Caco-2 (cell line): ENCODE measurements around the gene MYORG. TPM values are rescaled to one million over a fixed set of nuclear protein-coding genes. Genes with fewer than 3 reads are reported as not detected.

ENCODE experiments used
- BruUV-seq: library from RNA; stranded (reverse); fragments of 400-500 nt; replicated peaks from 2 replicates; lab custom pipeline; 2021; lab: Mats Ljungman, UMichigan
- CTCF ChIA-PET: fragments of 300-600 bp; sonication (Branson Sonifier 250); formaldehyde crosslinking; loops from one replicate; lab custom pipeline; 2022; ENCODE audit warnings: antibody characterized with exemption; lab: Charles Lee
- POLR2A ChIA-PET: fragments of 300-600 bp; sonication (Branson Sonifier 250); formaldehyde crosslinking; loops from one replicate; lab custom pipeline; 2022; ENCODE audit warnings: antibody characterized with exemption; lab: Charles Lee
- DNase-seq, 2 experiments: peaks; one replicate each; pipeline versions ENCODE4 v3.0.0 to v3.0.0-alpha.2; 2020 to 2022
- H3K27me3 ChIP-seq: replicated peaks from 2 replicates; pipeline ENCODE4 v1.6.0; 2011; ENCODE audit warnings: low read length; ENCODE audit not compliant: control insufficient read depth, insufficient read depth
- H3K36me3 ChIP-seq: 2 replicates; pipeline ENCODE4 v1.5.1; 2011; ENCODE audit warnings: low read length; ENCODE audit not compliant: control insufficient read depth, insufficient read depth
- H3K4me1 ChIP-seq: fragments of 250-450 bp; sonication (Bioruptor Pico); 2 replicates; pipeline ENCODE4 v1.5.1; 2020; ENCODE audit warnings: mild to moderate bottlenecking
- H3K4me3 ChIP-seq: 2 replicates; pipeline ENCODE4 v1.5.1; 2011; ENCODE audit warnings: low read depth, mild to moderate bottlenecking, control low read depth, low read length
- H3K9me3 ChIP-seq: fragments of 250-450 bp; sonication (Bioruptor Pico); 2 replicates; pipeline ENCODE4 v1.5.1; 2020; ENCODE audit warnings: mild to moderate bottlenecking, moderate library complexity
- H3K27ac Mint-ChIP-seq: one replicate; pipeline ENCODE4 v1.8.0; 2022; ENCODE audit warnings: mixed read lengths; ENCODE audit not compliant: unreplicated experiment
- H3K27me3 Mint-ChIP-seq: one replicate; pipeline ENCODE4 v1.8.0; 2022; ENCODE audit warnings: mixed read lengths; ENCODE audit not compliant: insufficient read depth, unreplicated experiment
- H3K36me3 Mint-ChIP-seq: one replicate; pipeline ENCODE4 v1.8.0; 2022; ENCODE audit warnings: mild to moderate bottlenecking, mixed read lengths; ENCODE audit not compliant: insufficient read depth, unreplicated experiment
- H3K4me1 Mint-ChIP-seq: one replicate; pipeline ENCODE4 v1.8.0; 2022; ENCODE audit warnings: low read depth, mixed read lengths; ENCODE audit not compliant: unreplicated experiment
- H3K4me3 Mint-ChIP-seq: one replicate; pipeline ENCODE4 v1.8.0; 2022; ENCODE audit warnings: mild to moderate bottlenecking, moderate library complexity, mixed read lengths; ENCODE audit not compliant: unreplicated experiment
- H3K9me3 Mint-ChIP-seq: one replicate; pipeline ENCODE4 v1.8.0; 2022; ENCODE audit warnings: mixed read lengths; ENCODE audit not compliant: unreplicated experiment
- CTCF ChIP-seq, 2 experiments: fragments of 200-600 bp in 1 of 2; IDR thresholded peaks; 1 replicate in 1 of 2; 2 replicates in 1 of 2; pipeline versions ENCODE4 v1.5.1 to v1.8.0; 2011 to 2022; ENCODE audit warnings: antibody characterized with exemption in 1 of 2, control low read depth in 1 of 2, inconsistent platforms in 1 of 2, low read depth in 1 of 2, low read length in 1 of 2, mild to moderate bottlenecking in 1 of 2, moderate library complexity in 1 of 2; ENCODE audit not compliant: insufficient read depth in 1 of 2, severe bottlenecking in 1 of 2, unreplicated experiment in 1 of 2
- intact Hi-C: fragments of 100-400 bp; cut with micrococcal nuclease; formaldehyde crosslinking; loops from one replicate; pipeline ENCODE4 v1.10.0; 2022; ENCODE audit not compliant: unreplicated experiment
- total RNA-seq: library from RNA; stranded (reverse); gene quantifications from 2 replicates; pipeline ENCODE4 v1.2.3, GENCODE V29; 2022

MYORG gene
- total RNA-seq, 1 experiment from 2014 or later = 37.3 TPM

- Mint-ChIP-seq H3K4me3 (no peak overlapping the region), H3K9me3 (no peaks in the 10 kb centered on the region), H3K36me3 (peaks cover 5% of the 10 kb centered on the region), H3K4me1 (no peaks in the 10 kb centered on the region), H3K27ac (no peak overlapping the region), H3K27me3 (no peaks in the 10 kb centered on the region)
- ChIA-PET POLR2A (no interaction called here), CTCF (interaction anchor here (0.6 kb wide), 1 partner anchor 134 kb away, joined by 5 read pairs; no protein-coding TSS in a partner anchor)
- no peaks in the 10 kb centered on the region for H3K36me3 ChIP-seq
- no peak for TF ChIP-seq CTCF (IDR thresholded peaks at IDR 0.05; ENCODE audit: insufficient read depth in 1 of 2, low read depth in 1 of 2, low read length in 1 of 2, severe bottlenecking in 1 of 2, unreplicated experiment in 1 of 2)
- H3K4me3 ChIP-seq = no peak overlapping the region
- no peak for DNase-seq
- no TSS peak for BruUV-seq
- intact Hi-C loops = no loop called here
- no peaks in the 10 kb centered on the region for H3K27me3 ChIP-seq
- H3K9me3 ChIP-seq = no peaks in the 10 kb centered on the region
- H3K4me1 ChIP-seq = no peaks in the 10 kb centered on the region
Measured at GRCh38 chr9:34409154-34409553, 32.5 kb upstream of the MYORG start.

- Histone ChIP-seq H3K4me3 (no peak overlapping the region), H3K9me3 (no peaks in the 10 kb centered on the region), H3K36me3 (no peaks in the 10 kb centered on the region), H3K27me3 (no peaks in the 10 kb centered on the region), H3K4me1 (no peaks in the 10 kb centered on the region)
- no TSS peak for BruUV-seq
- ChIA-PET POLR2A (no interaction called here), CTCF (no interaction called here)
- no peak for TF ChIP-seq CTCF (IDR thresholded peaks at IDR 0.05; ENCODE audit: insufficient read depth in 1 of 2, low read depth in 1 of 2, low read length in 1 of 2, severe bottlenecking in 1 of 2, unreplicated experiment in 1 of 2)
- DNase-seq = no peak
- Mint-ChIP-seq H3K27me3 (no peaks in the 10 kb centered on the region), H3K27ac (no peak overlapping the region), H3K4me1 (no peaks in the 10 kb centered on the region), H3K9me3 (no peaks in the 10 kb centered on the region), H3K36me3 (peaks cover 9% of the 10 kb centered on the region), H3K4me3 (no peak overlapping the region)
- intact Hi-C loops = no loop called here
Measured at GRCh38 chr9:34408173-34408572, 31.5 kb upstream of the MYORG start.

- CTCF ChIA-PET = no interaction called here
- Mint-ChIP-seq H3K27ac (no peak overlapping the region), H3K27me3 (no peaks in the 10 kb centered on the region), H3K4me3 (no peak overlapping the region), H3K36me3 (peaks cover 12% of the 10 kb centered on the region), H3K9me3 (no peaks in the 10 kb centered on the region), H3K4me1 (no peaks in the 10 kb centered on the region)
- no TSS peak for BruUV-seq
- TF ChIP-seq CTCF (IDR thresholded peaks at IDR 0.05; ENCODE audit: insufficient read depth in 1 of 2, low read depth in 1 of 2, low read length in 1 of 2, severe bottlenecking in 1 of 2, unreplicated experiment in 1 of 2) = no peak
- intact Hi-C loops = no loop called here
- H3K4me3 ChIP-seq = no peak overlapping the region
- POLR2A ChIA-PET = no interaction called here
- DNase-seq = no peak
- no peaks in the 10 kb centered on the region for H3K9me3 ChIP-seq
- H3K27me3 ChIP-seq = no peaks in the 10 kb centered on the region
- H3K36me3 ChIP-seq = no peaks in the 10 kb centered on the region
- H3K4me1 ChIP-seq = no peaks in the 10 kb centered on the region
Measured at GRCh38 chr9:34406219-34406618, 29.5 kb upstream of the MYORG start.
